Esophagus (tissue), 2 donors: ENCODE measurements around the gene TANGO6. TPM values are rescaled to one million over a fixed set of nuclear protein-coding genes. Genes with fewer than 3 reads are reported as not detected.
A peak's percentile ranks its signal among the peaks of the same experiment; 100 is the strongest.
"Not testable (repeated sequence)": the region's sequence is repeated elsewhere in the genome, so short reads cannot be mapped to it uniquely, and the experiment has no call there.

Experiments
- H3K27ac ChIP-seq, 2 donors: one replicate each; pipeline ENCODE4 v1.5.1; 2013; ENCODE audit warnings: low read depth in 2 of 2, mild to moderate bottlenecking in 2 of 2, inconsistent platforms in 1 of 2, low read length in 1 of 2, moderate library complexity in 1 of 2
- H3K27me3 ChIP-seq, 2 donors: one replicate each; pipeline ENCODE4 v1.6.1; 2013; ENCODE audit warnings: low read length in 2 of 2, control low read depth in 1 of 2, mild to moderate bottlenecking in 1 of 2; ENCODE audit not compliant: insufficient read depth in 2 of 2, control insufficient read depth in 1 of 2
- H3K36me3 ChIP-seq, 2 donors: one replicate each; pipeline ENCODE4 v1.6.1; 2013; ENCODE audit warnings: low read length in 1 of 2; ENCODE audit not compliant: control insufficient read depth in 2 of 2, insufficient read depth in 2 of 2
- H3K4me1 ChIP-seq, 2 donors: one replicate each; pipeline ENCODE4 v1.6.1; 2013; ENCODE audit warnings: low read length in 1 of 2; ENCODE audit not compliant: control insufficient read depth in 2 of 2, insufficient read depth in 2 of 2
- H3K4me3 ChIP-seq, 2 donors: one replicate each; pipeline ENCODE4 v1.5.1; 2013; ENCODE audit warnings: low read length in 2 of 2, mild to moderate bottlenecking in 2 of 2, low read depth in 1 of 2, moderate library complexity in 1 of 2
- H3K9me3 ChIP-seq, 2 donors: one replicate each; pipeline ENCODE4 v1.6.1; 2013; ENCODE audit warnings: mild to moderate bottlenecking in 2 of 2, low read depth in 1 of 2, low read length in 1 of 2, moderate library complexity in 1 of 2; ENCODE audit not compliant: control insufficient read depth in 2 of 2, insufficient read depth in 1 of 2
- WGBS, 2 donors: extraction: QIAGEN DNeasy Blood & Tissue Kit; methylation state at CpG; one replicate each; pipeline ENCODE4 v1.1.7; 2013; 5-methylcytosine and 5-hydroxymethylcytosine counted together
- polyA plus RNA-seq, 2 donors: library from polyadenylated mRNA; stranded (reverse); fragments of 200-250 nt; gene quantifications; one replicate each; pipeline ENCODE4 v1.2.3, GENCODE V29; 2013
- donor health status: healthy with polysubstance abuse.
- donor health status: Bipolar disorder and iron deficiency.

The TANGO6 gene
- polyA plus RNA-seq, 2 donors: 2.2 to 4.8 TPM

GRCh38 chr16:68973611-68974120, 130.3 kb downstream of the TANGO6 start:
- no peaks in the 10 kb centered on the region for H3K9me3 ChIP-seq
- no peak overlapping the region for H3K4me3 ChIP-seq
- H3K27ac ChIP-seq: no peak overlapping the region
- no peaks in the 10 kb centered on the region for H3K4me1 ChIP-seq
- peaks cover 0 to 2% of the 10 kb centered on the region in 2 donors for H3K36me3 ChIP-seq
- no peaks in the 10 kb centered on the region for H3K27me3 ChIP-seq
- WGBS, 2 donors: 87% methylated on average over 7 of the region's 7 CpGs

- Histone ChIP-seq H3K27ac (no peak overlapping the region), H3K36me3 (peaks cover 0 to 2% of the 10 kb centered on the region in 2 donors)
- 92% methylated on average over 2 of the region's 2 CpGs for WGBS, 2 donors
Measured at GRCh38 chr16:68978303-68978954, 135.1 kb downstream of the TANGO6 start.

GRCh38 chr16:68980695-68981315, 137.5 kb downstream of the TANGO6 start:
- 92 to 94% methylated on average over 15 of the region's 15 CpGs for WGBS, 2 donors

More at GRCh38 chr16:68978303-68978954, 135.1 kb downstream of the TANGO6 start:
- no peaks in the 10 kb centered on the region for H3K9me3 ChIP-seq
- H3K27me3 ChIP-seq: no peaks in the 10 kb centered on the region
- no peak overlapping the region for H3K4me3 ChIP-seq
- no peaks in the 10 kb centered on the region for H3K4me1 ChIP-seq

GRCh38 chr16:68981971-68982370, 138.6 kb downstream of the TANGO6 start:
- Histone ChIP-seq H3K9me3 (no peaks in the 10 kb centered on the region), H3K4me3 (no peak overlapping the region), H3K27ac (no peak overlapping the region), H3K4me1 (peaks cover 0 to 2% of the 10 kb centered on the region in 2 donors), H3K27me3 (no peaks in the 10 kb centered on the region), H3K36me3 (no peaks in the 10 kb centered on the region)
- 92 to 93% methylated on average over 2 of the region's 2 CpGs for WGBS, 2 donors

More at GRCh38 chr16:68980695-68981315, 137.5 kb downstream of the TANGO6 start:
- H3K9me3 ChIP-seq: no peaks in the 10 kb centered on the region
- H3K27ac ChIP-seq: no peak overlapping the region
- no peaks in the 10 kb centered on the region for H3K4me1 ChIP-seq
- H3K36me3 ChIP-seq: no peaks in the 10 kb centered on the region
- H3K4me3 ChIP-seq: no peak overlapping the region
- no peaks in the 10 kb centered on the region for H3K27me3 ChIP-seq

- 71 to 84% methylated on average over 1 of the region's 1 CpG for WGBS, 2 donors
- no peak overlapping the region for H3K4me3 ChIP-seq
- no peak overlapping the region for H3K27ac ChIP-seq
- H3K9me3 ChIP-seq: no peaks in the 10 kb centered on the region
- no peaks in the 10 kb centered on the region for H3K27me3 ChIP-seq
- no peaks in the 10 kb centered on the region for H3K36me3 ChIP-seq
- H3K4me1 ChIP-seq: peaks cover 0 to 4% of the 10 kb centered on the region in 2 donors
Measured at GRCh38 chr16:68984467-68984866, 141.1 kb downstream of the TANGO6 start.

- Histone ChIP-seq H3K4me1 (peaks cover 0 to 4% of the 10 kb centered on the region in 2 donors), H3K36me3 (no peaks in the 10 kb centered on the region), H3K9me3 (no peaks in the 10 kb centered on the region), H3K4me3 (no peak overlapping the region), H3K27me3 (no peaks in the 10 kb centered on the region), H3K27ac (peak overlapping the region in 1 of 2 donors; percentile 18)
- WGBS, 2 donors: 66 to 84% methylated on average over 5 of the region's 5 CpGs
Measured at GRCh38 chr16:68985268-68985667, 141.9 kb downstream of the TANGO6 start.

GRCh38 chr16:68985855-68986254, 142.5 kb downstream of the TANGO6 start:
- peak overlapping the region; percentile 39 to 77 for H3K27ac ChIP-seq
- no peak overlapping the region for H3K4me3 ChIP-seq
- H3K27me3 ChIP-seq: no peaks in the 10 kb centered on the region
- no peaks in the 10 kb centered on the region for H3K36me3 ChIP-seq
- H3K9me3 ChIP-seq: no peaks in the 10 kb centered on the region
- peaks cover 0 to 4% of the 10 kb centered on the region in 2 donors for H3K4me1 ChIP-seq
- 53 to 68% methylated on average over 2 of the region's 2 CpGs for WGBS, 2 donors

- no peak overlapping the region for H3K27ac ChIP-seq
- no peaks in the 10 kb centered on the region for H3K36me3 ChIP-seq
- H3K4me1 ChIP-seq: peaks cover 0 to 4% of the 10 kb centered on the region in 2 donors
- H3K27me3 ChIP-seq: no peaks in the 10 kb centered on the region
- no peak overlapping the region for H3K4me3 ChIP-seq
- no peaks in the 10 kb centered on the region for H3K9me3 ChIP-seq
- WGBS, 2 donors: 84 to 92% methylated on average over 4 of the region's 4 CpGs
Measured at GRCh38 chr16:68987734-68988457, 144.6 kb downstream of the TANGO6 start.

GRCh38 chr16:68990172-68990845, 147.0 kb downstream of the TANGO6 start:
- H3K4me3 ChIP-seq, H3K27ac ChIP-seq, H3K4me1 ChIP-seq, H3K36me3 ChIP-seq, H3K9me3 ChIP-seq, H3K27me3 ChIP-seq: not testable (repeated sequence)
- WGBS, 2 donors: 94 to 95% methylated on average over 7 of the region's 7 CpGs
